WI38 (cell line): Measurements from ENCODE around the gene PDZD7.

Experiments
- H3K4me3 ChIP-seq: 2 replicates; pipeline ENCODE4 v1.5.1; 2011; ENCODE audit warnings: low read depth, mild to moderate bottlenecking, control low read depth, low read length
- TF ChIP-seq, protein P1 (sequence below): IDR thresholded peaks from 2 replicates; pipeline ENCODE4 v1.5.1; 2012; ENCODE audit warnings: low read depth, mild to moderate bottlenecking, control low read depth, low read length

PDZD7 gene

DNA sequence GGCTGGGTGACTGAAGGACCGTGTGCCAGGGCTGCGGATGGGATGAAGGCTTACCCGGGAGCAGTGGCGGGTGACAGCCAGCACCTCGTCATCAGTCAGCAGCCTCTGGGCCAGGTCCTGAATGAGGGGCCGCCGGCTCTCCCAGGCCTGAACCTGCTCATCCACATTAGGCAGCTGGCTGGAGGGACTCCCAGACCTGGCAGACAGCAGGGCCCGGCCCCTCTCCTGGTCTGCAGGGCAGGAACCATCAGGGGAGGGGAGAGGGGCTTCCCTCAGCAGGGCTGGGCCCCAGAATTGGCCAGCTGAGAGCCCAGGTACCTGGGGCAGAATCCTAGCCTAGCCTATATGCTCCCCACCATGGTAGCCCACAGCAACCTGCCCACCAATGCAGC is 15.4 kb downstream of the PDZD7 start:
- no peak overlapping the region for H3K4me3 ChIP-seq
- TF ChIP-seq, protein P1, sequence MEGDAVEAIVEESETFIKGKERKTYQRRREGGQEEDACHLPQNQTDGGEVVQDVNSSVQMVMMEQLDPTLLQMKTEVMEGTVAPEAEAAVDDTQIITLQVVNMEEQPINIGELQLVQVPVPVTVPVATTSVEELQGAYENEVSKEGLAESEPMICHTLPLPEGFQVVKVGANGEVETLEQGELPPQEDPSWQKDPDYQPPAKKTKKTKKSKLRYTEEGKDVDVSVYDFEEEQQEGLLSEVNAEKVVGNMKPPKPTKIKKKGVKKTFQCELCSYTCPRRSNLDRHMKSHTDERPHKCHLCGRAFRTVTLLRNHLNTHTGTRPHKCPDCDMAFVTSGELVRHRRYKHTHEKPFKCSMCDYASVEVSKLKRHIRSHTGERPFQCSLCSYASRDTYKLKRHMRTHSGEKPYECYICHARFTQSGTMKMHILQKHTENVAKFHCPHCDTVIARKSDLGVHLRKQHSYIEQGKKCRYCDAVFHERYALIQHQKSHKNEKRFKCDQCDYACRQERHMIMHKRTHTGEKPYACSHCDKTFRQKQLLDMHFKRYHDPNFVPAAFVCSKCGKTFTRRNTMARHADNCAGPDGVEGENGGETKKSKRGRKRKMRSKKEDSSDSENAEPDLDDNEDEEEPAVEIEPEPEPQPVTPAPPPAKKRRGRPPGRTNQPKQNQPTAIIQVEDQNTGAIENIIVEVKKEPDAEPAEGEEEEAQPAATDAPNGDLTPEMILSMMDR: no peak

DNA sequence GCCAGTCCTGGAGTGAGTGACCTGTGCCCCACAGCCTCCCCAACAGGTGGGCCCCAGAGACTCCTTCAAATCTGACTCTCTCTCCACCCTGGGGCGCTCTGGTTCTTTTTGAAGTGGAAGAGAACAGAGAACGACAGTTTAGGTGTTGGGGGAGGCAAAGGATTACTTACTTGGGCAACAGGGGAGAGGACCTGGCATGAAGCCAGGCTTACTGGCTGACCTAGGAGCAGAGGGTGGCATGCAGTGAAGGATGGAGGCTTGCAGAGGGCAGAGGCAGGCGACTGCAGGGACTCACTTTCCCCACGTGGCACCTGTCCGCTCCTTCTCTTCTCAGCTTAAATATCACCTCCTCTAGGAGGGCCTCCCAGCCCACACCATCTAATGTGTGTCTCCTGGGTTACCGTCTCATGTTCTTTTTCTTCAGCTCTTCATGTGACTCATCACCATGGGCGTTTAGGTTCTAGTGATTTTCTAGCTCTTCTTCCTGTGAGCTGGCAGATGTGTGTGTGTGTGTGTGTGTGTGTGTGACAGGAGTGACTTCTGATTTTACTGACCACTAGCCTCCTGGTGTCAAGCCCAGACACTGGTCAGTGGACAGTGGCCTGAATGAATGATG is 15.9 kb downstream of the PDZD7 start:
- TF ChIP-seq, protein P1: no peak
- no peak overlapping the region for H3K4me3 ChIP-seq

DNA sequence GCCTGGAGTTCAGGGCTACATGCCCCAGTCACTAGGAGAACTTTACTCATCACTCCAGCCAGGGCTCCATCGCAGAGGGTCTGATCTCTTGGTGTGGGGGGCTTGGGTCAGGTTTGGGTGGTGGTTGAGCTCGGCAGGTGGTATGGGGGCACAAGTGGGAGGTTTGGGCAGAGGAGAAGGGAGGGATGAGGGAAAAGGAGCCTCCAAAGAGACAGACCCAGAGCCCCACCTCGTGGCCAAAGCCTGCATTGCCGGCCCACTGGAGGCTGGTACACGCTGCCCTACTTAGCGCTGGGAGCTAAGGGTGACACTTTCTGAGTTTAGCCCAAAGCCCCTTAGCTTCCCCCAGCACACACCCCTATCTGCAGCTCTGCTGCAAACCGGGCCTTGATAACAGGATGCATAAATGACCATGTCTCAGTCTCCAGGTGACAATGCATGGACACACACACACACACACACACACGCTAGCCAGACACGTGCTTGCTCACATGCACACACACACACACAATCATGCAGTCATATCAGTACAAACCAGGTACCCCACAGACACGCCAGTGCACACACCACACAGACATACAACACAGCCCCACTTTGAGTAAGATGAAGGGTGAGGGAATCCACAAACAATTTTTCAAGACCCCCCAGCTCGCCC is 16.6 kb downstream of the PDZD7 start:
- TF ChIP-seq, protein P1: peak; percentile 98
- H3K4me3 ChIP-seq: no peak overlapping the region

DNA sequence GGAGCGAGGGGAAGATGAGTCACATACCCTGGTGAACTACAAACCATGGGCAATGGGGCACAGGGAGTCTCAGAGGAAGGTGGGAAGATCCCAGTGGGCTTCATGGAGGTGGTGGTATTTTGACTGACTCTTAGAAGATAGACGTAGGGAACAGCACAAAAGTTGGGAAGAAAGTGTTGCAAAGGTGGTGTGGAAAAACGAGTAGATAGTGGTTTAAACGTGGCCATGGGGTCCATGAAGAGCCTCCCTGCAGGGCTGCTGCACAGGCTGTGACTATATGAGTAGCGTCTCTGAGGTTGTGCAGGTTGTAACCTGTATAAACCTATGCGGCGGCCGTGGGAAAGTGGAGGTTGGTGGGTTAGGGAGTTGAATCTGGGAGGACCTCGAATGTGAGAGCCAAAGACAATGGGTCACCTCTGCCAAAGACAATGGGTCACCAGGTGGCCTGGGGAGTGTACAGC is 17.5 kb downstream of the PDZD7 start:
- TF ChIP-seq, protein P1: no peak
- no peak overlapping the region for H3K4me3 ChIP-seq

DNA sequence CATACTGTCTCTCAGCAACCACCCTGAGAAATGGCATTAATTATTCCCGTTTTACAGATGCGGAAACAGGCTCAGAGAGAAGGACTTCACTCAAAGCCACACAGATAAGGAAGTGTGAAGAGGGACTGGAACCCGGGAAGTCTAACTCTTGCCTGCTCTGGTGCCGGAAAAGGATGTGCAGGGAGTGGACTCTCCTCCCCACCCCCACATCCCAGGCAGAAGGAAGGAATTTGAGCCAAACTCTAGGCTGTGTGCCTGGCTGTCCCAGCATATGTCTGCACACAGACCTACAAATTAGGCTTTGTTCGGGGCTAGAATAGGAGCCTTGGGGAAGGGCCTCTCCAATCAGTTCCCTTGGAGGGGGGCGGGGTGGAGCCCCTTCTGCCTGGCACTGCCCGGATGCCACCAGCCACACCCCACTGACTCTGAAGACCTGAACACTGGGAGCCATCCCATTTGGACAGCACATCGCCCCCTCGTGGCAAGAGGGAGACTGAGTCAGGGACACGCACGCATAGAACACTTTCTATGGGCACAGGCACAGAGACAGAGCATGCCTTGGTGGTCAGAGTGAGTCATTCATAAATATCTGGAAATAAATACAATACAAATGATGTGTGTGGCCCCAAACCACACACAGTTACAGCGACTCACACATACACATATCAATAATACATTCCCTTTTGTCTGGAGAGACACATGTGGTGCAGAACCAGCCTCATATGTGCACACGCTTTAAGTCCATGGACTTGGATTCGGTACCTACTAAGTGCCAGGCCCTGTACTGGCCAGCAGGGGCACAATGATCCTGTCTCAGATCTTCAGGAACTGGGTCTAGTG is 18.2 kb downstream of the PDZD7 start:
- TF ChIP-seq, protein P1: peak; percentile 83
- H3K4me3 ChIP-seq: no peak overlapping the region

DNA sequence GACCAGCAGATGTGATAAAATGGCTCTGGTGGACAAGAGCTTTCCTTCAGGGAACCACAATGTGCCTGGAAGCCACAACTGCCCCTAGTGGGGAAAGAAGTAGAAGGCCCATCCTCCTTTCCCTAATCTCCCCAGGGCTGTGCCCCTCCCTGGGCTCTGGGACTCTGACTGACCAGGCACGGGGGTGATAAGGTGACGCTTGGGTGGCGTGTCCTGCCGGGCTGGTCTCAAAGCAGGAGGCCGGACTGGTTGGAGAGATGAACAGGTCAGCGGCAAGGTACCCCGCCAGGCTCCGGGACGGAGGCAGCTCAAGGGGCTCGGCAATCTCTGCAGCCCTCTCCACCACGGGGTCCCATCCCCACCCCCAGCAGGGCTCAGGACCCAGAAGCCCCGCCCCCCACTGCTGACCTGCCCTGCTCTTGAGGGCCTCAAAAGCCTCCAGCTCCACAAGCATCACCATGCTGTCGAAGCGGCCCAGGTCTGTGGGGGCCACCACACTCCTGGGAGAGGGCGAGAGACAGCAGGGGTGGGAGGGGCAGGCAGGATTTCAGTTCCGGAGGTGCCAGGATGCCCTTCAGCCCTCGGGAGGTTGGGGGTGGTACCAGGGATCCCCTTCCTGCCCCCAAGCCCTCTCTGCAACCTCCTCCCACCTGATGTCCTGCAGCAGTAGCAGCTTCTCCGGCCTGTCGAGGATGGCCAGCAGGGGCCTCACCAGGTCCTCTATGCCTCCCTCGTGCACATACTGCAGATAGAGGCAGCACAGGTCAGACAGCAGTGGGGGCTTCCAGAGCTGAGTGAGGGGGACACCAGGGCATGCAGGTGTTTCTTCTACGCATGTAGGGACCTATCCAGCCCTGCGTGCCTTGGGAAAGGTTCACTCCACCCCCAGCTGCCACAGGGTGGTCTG is 19.2 kb downstream of the PDZD7 start:
- no peak overlapping the region for H3K4me3 ChIP-seq
- TF ChIP-seq, protein P1: peak; percentile 32; the same call in 1 of the 2 replicates
